ENCODE measurements around the gene ZSWIM5. TPM values are rescaled to one million over a fixed set of nuclear protein-coding genes. Genes with fewer than 3 reads are reported as not detected.

Gene ZSWIM5
- total RNA-seq, 2 donors from 2014 or later = 2.0 to 3.5 TPM

DNA sequence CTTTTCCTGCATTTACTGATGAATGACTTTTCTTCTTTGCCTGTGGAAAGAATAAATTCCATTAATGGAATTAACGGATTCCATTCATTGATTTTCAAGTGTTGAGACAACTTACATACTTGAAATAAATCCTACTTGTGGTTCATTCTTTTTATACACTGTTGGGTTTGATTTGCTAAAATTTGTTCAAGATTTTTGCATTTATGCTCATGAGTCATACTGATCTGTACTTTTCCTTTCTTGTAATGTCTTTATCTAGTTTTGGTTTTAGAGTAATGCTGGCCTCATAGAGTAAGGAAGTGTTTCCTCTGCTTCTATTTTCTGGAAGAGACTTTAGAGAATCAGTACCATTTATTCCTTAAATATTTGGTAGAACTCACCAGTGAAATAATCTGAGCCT, 180.0 kb downstream of the ZSWIM5 start:
- Histone ChIP-seq H3K27me3 (replicated peaks; ENCODE audit: insufficient read depth) (no peaks in the 10 kb centered on the region), H3K27ac (no peak overlapping the region), H3K9me3 (no peaks in the 10 kb centered on the region), H3K36me3 (no peaks in the 10 kb centered on the region), H3K4me3 (no peak overlapping the region), H3K4me1 (ENCODE audit: control insufficient read depth in 1 of 2, low read depth in 2 of 2) (no peaks in the 10 kb centered on the region)
- ATAC-seq (ENCODE audit: insufficient number of reproducible peaks, low FRiP score, low read depth) (no peak), DNase-seq (ENCODE audit: low spot score) (no peak)
- TF ChIP-seq, protein P1, sequence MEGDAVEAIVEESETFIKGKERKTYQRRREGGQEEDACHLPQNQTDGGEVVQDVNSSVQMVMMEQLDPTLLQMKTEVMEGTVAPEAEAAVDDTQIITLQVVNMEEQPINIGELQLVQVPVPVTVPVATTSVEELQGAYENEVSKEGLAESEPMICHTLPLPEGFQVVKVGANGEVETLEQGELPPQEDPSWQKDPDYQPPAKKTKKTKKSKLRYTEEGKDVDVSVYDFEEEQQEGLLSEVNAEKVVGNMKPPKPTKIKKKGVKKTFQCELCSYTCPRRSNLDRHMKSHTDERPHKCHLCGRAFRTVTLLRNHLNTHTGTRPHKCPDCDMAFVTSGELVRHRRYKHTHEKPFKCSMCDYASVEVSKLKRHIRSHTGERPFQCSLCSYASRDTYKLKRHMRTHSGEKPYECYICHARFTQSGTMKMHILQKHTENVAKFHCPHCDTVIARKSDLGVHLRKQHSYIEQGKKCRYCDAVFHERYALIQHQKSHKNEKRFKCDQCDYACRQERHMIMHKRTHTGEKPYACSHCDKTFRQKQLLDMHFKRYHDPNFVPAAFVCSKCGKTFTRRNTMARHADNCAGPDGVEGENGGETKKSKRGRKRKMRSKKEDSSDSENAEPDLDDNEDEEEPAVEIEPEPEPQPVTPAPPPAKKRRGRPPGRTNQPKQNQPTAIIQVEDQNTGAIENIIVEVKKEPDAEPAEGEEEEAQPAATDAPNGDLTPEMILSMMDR (IDR thresholded peaks at IDR 0.05) = no peak

DNA sequence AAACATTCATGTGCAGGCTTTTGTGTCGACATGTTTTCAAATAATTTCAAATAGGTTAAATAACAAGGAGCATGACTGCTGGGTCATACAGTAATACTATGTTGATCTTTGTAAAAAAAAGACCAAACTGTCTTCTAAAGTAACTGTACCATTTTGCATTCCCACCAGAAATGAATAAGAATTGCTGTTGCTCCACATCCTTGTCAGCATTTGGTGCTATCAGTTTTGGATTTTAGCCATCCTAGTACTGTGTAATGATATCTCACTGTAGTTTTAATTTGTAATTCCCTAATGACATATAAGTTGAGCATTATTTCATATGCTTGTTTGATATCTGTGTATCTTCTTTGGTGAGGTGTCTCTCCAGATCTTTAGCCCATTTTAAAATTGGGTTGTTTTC, 182.7 kb downstream of the ZSWIM5 start:
- Histone ChIP-seq H3K4me3 (no peak overlapping the region), H3K27ac (no peak overlapping the region), H3K36me3 (no peaks in the 10 kb centered on the region), H3K4me1 (ENCODE audit: control insufficient read depth in 1 of 2, low read depth in 2 of 2) (no peaks in the 10 kb centered on the region), H3K9me3 (no peaks in the 10 kb centered on the region), H3K27me3 (replicated peaks; ENCODE audit: insufficient read depth) (no peaks in the 10 kb centered on the region)
- ATAC-seq (ENCODE audit: insufficient number of reproducible peaks, low FRiP score, low read depth) (no peak), DNase-seq (ENCODE audit: low spot score) (no peak)
- TF ChIP-seq, protein P1 (IDR thresholded peaks at IDR 0.05) = no peak

DNA sequence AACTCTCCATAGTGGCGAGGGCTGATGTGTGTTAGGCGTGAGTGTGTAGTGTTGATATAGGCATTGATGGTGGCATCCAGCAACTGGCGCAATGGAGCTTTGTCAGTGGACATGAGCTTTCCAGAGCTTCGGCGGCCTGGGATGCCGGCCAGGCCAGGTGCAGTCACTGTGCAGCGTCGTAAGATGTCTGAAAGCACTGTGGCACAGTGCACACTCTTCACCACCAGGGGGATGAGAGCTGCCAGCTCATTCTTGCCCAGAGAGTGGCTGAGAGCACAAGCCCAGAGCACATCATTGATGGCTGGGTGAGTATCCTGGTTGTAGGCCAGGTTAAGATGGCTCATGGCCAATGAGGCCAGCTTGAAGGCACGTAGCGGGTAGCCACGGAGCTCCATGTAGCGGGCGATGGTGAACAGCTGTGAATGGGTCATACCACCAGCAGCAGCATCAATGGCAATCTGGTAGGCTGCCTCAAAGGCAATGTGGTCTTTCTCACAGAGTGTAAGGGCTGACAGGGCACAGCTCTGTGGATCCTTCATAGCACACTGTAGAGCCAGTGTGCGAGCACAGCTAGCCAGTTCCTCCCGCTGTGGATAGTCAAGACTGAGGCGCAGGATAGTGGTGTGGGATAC, 187.7 kb downstream of the ZSWIM5 start:
- Histone ChIP-seq H3K4me1 (ENCODE audit: control insufficient read depth in 1 of 2, low read depth in 2 of 2) (peaks cover 0 to 12% of the 10 kb centered on the region in 2 donors), H3K27ac (no peak overlapping the region), H3K9me3 (no peaks in the 10 kb centered on the region), H3K36me3 (peaks cover 2% of the 10 kb centered on the region), H3K4me3 (no peak overlapping the region), H3K27me3 (replicated peaks; ENCODE audit: insufficient read depth) (no peaks in the 10 kb centered on the region)
- no peak for ATAC-seq (ENCODE audit: insufficient number of reproducible peaks, low FRiP score, low read depth)
- TF ChIP-seq, protein P1 (IDR thresholded peaks at IDR 0.05) = peak; percentile 79
- no peak for DNase-seq (ENCODE audit: low spot score)

DNA sequence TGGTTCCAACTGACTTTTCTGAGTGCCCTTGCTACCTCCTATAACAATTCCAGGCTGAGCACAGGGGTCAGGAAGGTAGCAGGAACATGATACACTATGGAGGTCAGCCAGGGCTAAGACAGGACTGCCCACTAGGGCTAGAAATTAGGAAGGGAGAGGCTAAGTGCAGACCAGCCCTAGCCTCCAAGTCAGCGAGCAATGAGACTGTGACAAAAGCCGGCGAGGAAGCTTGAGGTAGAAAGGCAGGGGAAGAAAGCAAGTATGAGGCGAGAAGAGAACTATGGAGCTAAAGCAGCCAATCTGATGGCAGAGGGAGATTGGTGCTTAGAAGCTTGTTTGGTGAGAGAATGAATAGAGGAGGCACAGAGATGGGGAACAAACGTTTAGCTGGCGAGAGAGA, 189.6 kb downstream of the ZSWIM5 start:
- Histone ChIP-seq H3K27me3 (replicated peaks; ENCODE audit: insufficient read depth) (no peaks in the 10 kb centered on the region), H3K4me1 (ENCODE audit: control insufficient read depth in 1 of 2, low read depth in 2 of 2) (peaks cover 5 to 26% of the 10 kb centered on the region in 2 donors), H3K27ac (no peak overlapping the region), H3K4me3 (no peak overlapping the region), H3K36me3 (peaks cover 2% of the 10 kb centered on the region), H3K9me3 (no peaks in the 10 kb centered on the region)
- DNase-seq (ENCODE audit: low spot score) = no peak
- TF ChIP-seq, protein P1 (IDR thresholded peaks at IDR 0.05) = no peak
- no peak for ATAC-seq (ENCODE audit: insufficient number of reproducible peaks, low FRiP score, low read depth)

DNA sequence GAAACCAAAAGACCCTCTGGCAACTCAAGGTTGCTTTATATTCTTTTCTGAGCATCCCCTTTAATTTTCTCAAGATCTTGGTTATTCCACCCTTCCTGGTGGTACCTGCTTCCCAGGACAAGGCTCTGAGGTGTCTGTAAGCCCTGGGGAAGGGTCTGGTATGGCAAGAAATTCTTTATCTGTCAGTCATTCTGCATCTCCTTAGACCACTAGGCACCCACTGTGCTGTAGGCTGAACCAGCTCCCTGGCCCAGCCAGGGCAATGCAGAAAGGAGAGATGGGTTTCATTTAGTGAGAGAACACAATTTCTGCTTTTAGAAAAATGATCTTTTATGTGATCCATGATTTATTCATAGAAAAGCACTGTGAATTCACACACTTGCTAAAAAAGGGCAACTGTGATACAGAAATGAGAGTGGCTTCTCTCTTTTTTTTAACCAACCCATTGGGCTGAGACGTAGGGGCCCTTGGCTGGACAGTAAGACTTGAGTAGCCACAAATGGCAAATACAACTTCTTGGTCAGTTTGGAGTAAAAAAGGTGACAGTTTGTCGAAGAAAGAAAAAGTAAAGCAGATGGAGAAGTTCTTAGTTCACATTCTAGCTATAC, 190.2 kb downstream of the ZSWIM5 start:
- DNase-seq (ENCODE audit: low spot score) (no peak), ATAC-seq (ENCODE audit: insufficient number of reproducible peaks, low FRiP score, low read depth) (no peak)
- H3K4me1 ChIP-seq (ENCODE audit: control insufficient read depth in 1 of 2, low read depth in 2 of 2) = peaks cover 10 to 32% of the 10 kb centered on the region in 2 donors
- peaks cover 2% of the 10 kb centered on the region for H3K36me3 ChIP-seq
- H3K9me3 ChIP-seq = no peaks in the 10 kb centered on the region
- no peak overlapping the region for H3K4me3 ChIP-seq
- TF ChIP-seq, protein P1 (IDR thresholded peaks at IDR 0.05) = no peak
- no peak overlapping the region for H3K27ac ChIP-seq
- no peaks in the 10 kb centered on the region for H3K27me3 ChIP-seq (replicated peaks; ENCODE audit: insufficient read depth)

Measured in thoracic aorta (tissue), 2 donors.